B cell (primary cell): ENCODE data around the gene LIPF. TPM values are rescaled to one million over a fixed set of nuclear protein-coding genes. Genes with fewer than 3 reads are reported as not detected.

Source experiments
- polyA plus RNA-seq: library from polyadenylated mRNA; depleted of rRNA; stranded (reverse); fragments of >200 nt; gene quantifications from 2 replicates; pipeline ENCODE4 v1.2.3, GENCODE V29; 2012
- total RNA-seq, 2 donors: library from RNA; stranded (reverse); fragments of 120-200 nt in 1 of 2; gene quantifications; 1 replicate in 1 of 2; 2 replicates in 1 of 2; pipeline versions ENCODE4 v1.2.3 to v1.2.4, GENCODE V29; 2013 to 2022

LIPF gene
- total and polyA plus RNA-seq, 2 donors (not counting 1 experiment from before 2014, with no cell fraction given), result not detected

Other genes with a start within 250 kb of the LIPF start
- 7.5 and 7.9 TPM in 2 replicates for gene RNLS, start 81.1 kb upstream of the LIPF start, total RNA-seq
- gene RNLS, start 81.1 kb upstream of the LIPF start, polyA plus RNA-seq, result 2.0 and 3.5 TPM in 2 replicates
- gene LIPJ, start 77.7 kb upstream of the LIPF start, total RNA-seq, result 0.20 and 0.39 TPM in 2 replicates
- 0.10 and 0.13 TPM in 2 replicates for gene LIPJ, start 77.7 kb upstream of the LIPF start, polyA plus RNA-seq
- not detected in 2 replicates for gene LIPK, start 41.8 kb downstream of the LIPF start, total RNA-seq
- not detected in 2 replicates for gene LIPK, start 41.8 kb downstream of the LIPF start, polyA plus RNA-seq
- gene LIPN, start 95.6 kb downstream of the LIPF start, total RNA-seq, result not detected in 2 replicates
- 0.12 TPM in 1 of 2 replicates, not detected in the other for gene LIPN, start 95.6 kb downstream of the LIPF start, polyA plus RNA-seq
- not detected in 2 replicates for gene LIPM, start 138.3 kb downstream of the LIPF start, total RNA-seq
- not detected in 2 replicates for gene LIPM, start 138.3 kb downstream of the LIPF start, polyA plus RNA-seq
- gene ANKRD22, start 187.4 kb downstream of the LIPF start, total RNA-seq, result not detected in 2 replicates
- gene ANKRD22, start 187.4 kb downstream of the LIPF start, polyA plus RNA-seq, result 0.09 TPM in 1 of 2 replicates, not detected in the other
- gene STAMBPL1, start 215.8 kb downstream of the LIPF start, total RNA-seq, result 56.7 and 64.2 TPM in 2 replicates
- gene STAMBPL1, start 215.8 kb downstream of the LIPF start, polyA plus RNA-seq, result 33.8 and 50.3 TPM in 2 replicates